GM21526 (cell line): ENCODE measurements around the gene DHRSX.
"Not testable (repeated sequence)": the region's sequence is repeated elsewhere in the genome, so short reads cannot be mapped to it uniquely, and the experiment has no call there.

Experiments
- ATAC-seq: cut with Tn5 transposase; IDR thresholded peaks from one replicate; pipeline ENCODE4 v1.9.1; 2021; ENCODE audit warnings: moderate library complexity; ENCODE audit not compliant: unreplicated experiment, low FRiP score

The DHRSX gene

GRCh38 chrX:2460821-2461710 lies 39.7 kb downstream of the DHRSX start:
- ATAC-seq, result not testable (repeated sequence)

- not testable (repeated sequence) for ATAC-seq
Measured at GRCh38 chrX:2460048-2460447, 40.7 kb downstream of the DHRSX start.

GRCh38 chrX:2458309-2458708 lies 42.5 kb downstream of the DHRSX start:
- no peak for ATAC-seq

GRCh38 chrX:2457289-2458133 lies 43.3 kb downstream of the DHRSX start:
- no peak for ATAC-seq

GRCh38 chrX:2456091-2456490 lies 44.7 kb downstream of the DHRSX start:
- not testable (repeated sequence) for ATAC-seq

- not testable (repeated sequence) for ATAC-seq
Measured at GRCh38 chrX:2454620-2455019, 46.2 kb downstream of the DHRSX start.

- no peak for ATAC-seq
Measured at GRCh38 chrX:2452799-2453198, 48.0 kb downstream of the DHRSX start.

- ATAC-seq, result no peak
Measured at GRCh38 chrX:2452317-2452784, 48.4 kb downstream of the DHRSX start.

GRCh38 chrX:2451501-2452316 lies 49.1 kb downstream of the DHRSX start:
- ATAC-seq, result no peak

GRCh38 chrX:2450681-2451080 lies 50.1 kb downstream of the DHRSX start:
- no peak for ATAC-seq

GRCh38 chrX:2449135-2449886 lies 51.5 kb downstream of the DHRSX start:
- ATAC-seq, result no peak

GRCh38 chrX:2447484-2447883 lies 53.3 kb downstream of the DHRSX start:
- no peak for ATAC-seq

- no peak for ATAC-seq
Measured at GRCh38 chrX:2446815-2447214, 54.0 kb downstream of the DHRSX start.

- no peak for ATAC-seq
Measured at GRCh38 chrX:2445662-2446623, 54.8 kb downstream of the DHRSX start.

- ATAC-seq, result no peak
Measured at GRCh38 chrX:2442694-2443093, 58.1 kb downstream of the DHRSX start.

GRCh38 chrX:2441466-2441865 lies 59.3 kb downstream of the DHRSX start:
- ATAC-seq, result no peak

GRCh38 chrX:2439613-2440012 lies 61.2 kb downstream of the DHRSX start:
- no peak for ATAC-seq

- no peak for ATAC-seq
Measured at GRCh38 chrX:2435465-2435864, 65.3 kb downstream of the DHRSX start.
